Measurements from ENCODE around the gene UTP3. TPM values are rescaled to one million over a fixed set of nuclear protein-coding genes. Genes with fewer than 3 reads are reported as not detected.

The UTP3 gene
- total and polyA plus RNA-seq, 9 of the 15 experiments (the other 6 are each of a cell fraction or from before 2014, with no cell fraction given) = 11.9 to 69.3 (median 34.0) TPM

- TF ChIP-seq ATF2 (CRISPR knock-in tag; IDR thresholded peaks at IDR 0.05) (no peak), SNIP1 (IDR thresholded peaks at IDR 0.05; ENCODE audit: low read depth) (no peak), CHD7 (IDR thresholded peaks at IDR 0.05; ENCODE audit: low read depth, low read length) (peak; percentile 29), BRCA1 (IDR thresholded peaks at IDR 0.05) (no peak), BRCA1 (CRISPR knock-in tag; IDR thresholded peaks at IDR 0.05) (no peak), RBM34 (IDR thresholded peaks at IDR 0.05; ENCODE audit: borderline replicate concordance, insufficient read depth, low read length) (no peak), U2AF2 (optimal IDR thresholded peaks at IDR 0.05; ENCODE audit: low read depth, low read length) (no peak), HNRNPH1 (optimal IDR thresholded peaks at IDR 0.05; ENCODE audit: low read depth, low read length) (no peak), SMARCA5 (IDR thresholded peaks at IDR 0.05) (no peak), ZBTB1 (CRISPR knock-in tag; IDR thresholded peaks at IDR 0.05; ENCODE audit: borderline replicate concordance, low read depth) (no peak), NFIC (IDR thresholded peaks at IDR 0.05) (peak; percentile 68), LEF1 (IDR thresholded peaks at IDR 0.05) (no peak), RNF219 (CRISPR knock-in tag; IDR thresholded peaks at IDR 0.05) (no peak)
These were observed at the start of gene UTP3 (continued) for GRCh38 chr4:70687821-70688794.

Measured in K562 (cell line).